ENCODE measurements around the gene PECR. TPM values are rescaled to one million over a fixed set of nuclear protein-coding genes. Genes with fewer than 3 reads are reported as not detected.
A peak's percentile ranks its signal among the peaks of the same experiment; 100 is the strongest.
"Not testable (repeated sequence)": the region's sequence is repeated elsewhere in the genome, so short reads cannot be mapped to it uniquely, and the experiment has no call there.

PECR gene
- total RNA-seq, 4 donors from 2014 or later: 4.9 to 15.3 (median 7.7) TPM

DNA sequence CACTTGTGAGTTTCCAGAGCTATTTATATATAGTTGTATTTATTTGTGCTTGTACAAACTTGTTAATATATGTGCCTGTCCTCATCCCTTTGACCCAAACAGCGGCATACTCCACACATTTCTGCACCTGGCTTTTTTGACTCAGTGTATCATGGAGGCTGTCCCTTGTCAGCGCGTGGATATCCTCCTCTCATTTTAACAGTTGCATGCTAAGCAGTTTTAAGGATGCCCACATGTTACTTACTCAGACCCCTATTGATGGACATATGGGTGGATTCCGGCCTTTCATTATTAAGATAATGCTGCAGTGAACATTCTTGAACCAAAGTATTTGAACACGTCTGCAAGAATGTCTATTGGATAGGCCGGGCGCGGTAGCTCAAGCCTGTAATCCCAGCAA, 67.6 kb downstream of the PECR start:
- no peaks in the 10 kb centered on the region for H3K27me3 ChIP-seq
- H3K4me3 ChIP-seq: peak overlapping the region in 1 of 2 donors; percentile 65
- TF ChIP-seq POLR2AphosphoS5 (IDR thresholded peaks at IDR 0.05): no peak
- TF ChIP-seq EP300 (IDR thresholded peaks at IDR 0.05): no peak
- TF ChIP-seq, protein P1, sequence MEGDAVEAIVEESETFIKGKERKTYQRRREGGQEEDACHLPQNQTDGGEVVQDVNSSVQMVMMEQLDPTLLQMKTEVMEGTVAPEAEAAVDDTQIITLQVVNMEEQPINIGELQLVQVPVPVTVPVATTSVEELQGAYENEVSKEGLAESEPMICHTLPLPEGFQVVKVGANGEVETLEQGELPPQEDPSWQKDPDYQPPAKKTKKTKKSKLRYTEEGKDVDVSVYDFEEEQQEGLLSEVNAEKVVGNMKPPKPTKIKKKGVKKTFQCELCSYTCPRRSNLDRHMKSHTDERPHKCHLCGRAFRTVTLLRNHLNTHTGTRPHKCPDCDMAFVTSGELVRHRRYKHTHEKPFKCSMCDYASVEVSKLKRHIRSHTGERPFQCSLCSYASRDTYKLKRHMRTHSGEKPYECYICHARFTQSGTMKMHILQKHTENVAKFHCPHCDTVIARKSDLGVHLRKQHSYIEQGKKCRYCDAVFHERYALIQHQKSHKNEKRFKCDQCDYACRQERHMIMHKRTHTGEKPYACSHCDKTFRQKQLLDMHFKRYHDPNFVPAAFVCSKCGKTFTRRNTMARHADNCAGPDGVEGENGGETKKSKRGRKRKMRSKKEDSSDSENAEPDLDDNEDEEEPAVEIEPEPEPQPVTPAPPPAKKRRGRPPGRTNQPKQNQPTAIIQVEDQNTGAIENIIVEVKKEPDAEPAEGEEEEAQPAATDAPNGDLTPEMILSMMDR (IDR thresholded peaks at IDR 0.05): no peak
- no peak for TF ChIP-seq POLR2A (IDR thresholded peaks at IDR 0.05)
- no peaks in the 10 kb centered on the region for H3K9me3 ChIP-seq
- H3K27ac ChIP-seq: no peak overlapping the region
- ATAC-seq: no peak
- H3K36me3 ChIP-seq: no peaks in the 10 kb centered on the region
- 77 to 100% methylated on average over 1 to 4 of the region's 8 CpGs for WGBS, 2 donors (ENCODE audit: low coverage in 1 of 2)
- H3K4me1 ChIP-seq: peaks cover 0 to 17% (median 7%) of the 10 kb centered on the region in 3 donors

DNA sequence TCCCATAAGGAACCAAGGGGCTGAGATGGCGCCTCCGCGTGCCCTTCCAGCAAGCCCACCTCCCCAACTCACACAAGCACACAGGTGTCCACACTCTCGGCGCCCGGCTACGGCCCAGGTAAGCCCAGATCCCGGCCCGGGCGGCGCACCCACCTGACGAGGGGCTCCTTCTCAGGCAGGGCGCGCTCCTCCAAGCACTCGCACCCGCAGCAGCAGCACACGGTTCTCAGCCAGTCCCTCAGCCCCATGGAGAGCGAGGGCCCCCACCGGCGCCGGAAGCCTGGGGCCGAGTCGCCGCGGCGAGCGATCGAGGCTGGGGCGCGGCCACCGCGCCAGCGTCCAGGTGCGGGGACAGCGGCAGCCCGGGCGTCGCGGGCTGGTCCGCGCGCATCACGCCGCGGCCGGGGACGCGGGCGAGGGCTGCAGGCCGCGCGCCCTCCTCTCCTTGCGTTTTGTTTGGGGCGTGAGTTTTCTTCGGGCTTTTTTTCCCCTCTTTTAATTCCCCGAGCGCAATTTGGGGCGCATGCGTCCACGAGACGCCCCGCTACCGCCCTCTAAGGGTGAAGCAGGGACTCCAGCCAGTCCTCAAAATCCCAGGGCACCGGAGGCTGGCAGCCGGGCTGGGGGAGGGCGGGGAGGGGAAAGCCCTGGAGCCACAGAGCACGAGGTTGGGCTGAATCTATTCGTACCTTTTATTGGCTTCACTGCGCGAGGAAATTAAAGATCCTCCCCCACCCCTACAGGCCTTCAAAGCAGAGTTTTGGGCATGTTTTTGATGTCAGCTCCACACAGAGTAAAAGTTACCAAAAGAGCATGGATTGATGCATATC, 68.3 kb downstream of the PECR start, which contains the start of gene MREG:
Gene MREG, minus strand, starts transcription at position 472 of the 830 bp plus-strand sequence. Its CDS starts 224 bp downstream, at position 248.
- H3K27ac ChIP-seq: peak within 1 kb of the TSS in 2 of 4 donors; percentile 32 to 71
- WGBS, 2 donors (ENCODE audit: low coverage in 1 of 2): 0 to 2% methylated on average over 3 to 13 of the region's 70 CpGs
- H3K4me1 ChIP-seq: peaks cover 0 to 17% (median 7%) of the 10 kb centered on the region in 3 donors
- peak within 1 kb of the TSS; percentile 65 to 72 for H3K4me3 ChIP-seq
- H3K36me3 ChIP-seq: no peaks in the 10 kb centered on the region
- peak; percentile 81 for ATAC-seq
- H3K9me3 ChIP-seq: no peaks in the 10 kb centered on the region
- no peaks in the 10 kb centered on the region for H3K27me3 ChIP-seq
- TF ChIP-seq EP300 (IDR thresholded peaks at IDR 0.05) (no peak), POLR2A (IDR thresholded peaks at IDR 0.05) (no peak), POLR2AphosphoS5 (IDR thresholded peaks at IDR 0.05) (no peak)
- TF ChIP-seq, protein P1 (IDR thresholded peaks at IDR 0.05): peak in 3 of 4 experiments; percentile 36 to 78 (median 39)

DNA sequence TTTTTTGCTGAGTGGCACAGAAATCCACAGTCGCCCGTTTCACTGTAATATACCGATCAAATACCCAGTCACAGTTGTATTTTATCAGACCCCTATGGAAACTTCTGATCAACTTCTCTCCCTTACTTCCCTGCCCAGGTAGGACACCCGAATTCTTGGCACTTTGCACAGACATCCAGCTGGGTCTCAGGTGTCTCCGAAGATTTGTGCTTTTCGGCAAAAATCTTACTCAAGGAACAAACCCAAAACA, 68.9 kb downstream of the PECR start:
- peak overlapping the region; percentile 65 to 72 for H3K4me3 ChIP-seq
- no peaks in the 10 kb centered on the region for H3K36me3 ChIP-seq
- peak overlapping the region in 2 of 4 donors; percentile 32 to 71 for H3K27ac ChIP-seq
- 25 to 39% methylated on average over 4 to 6 of the region's 6 CpGs for WGBS, 2 donors (ENCODE audit: low coverage in 1 of 2)
- no peak for ATAC-seq
- peaks cover 0 to 17% (median 7%) of the 10 kb centered on the region in 3 donors for H3K4me1 ChIP-seq
- TF ChIP-seq, protein P1 (IDR thresholded peaks at IDR 0.05): no peak
- TF ChIP-seq EP300 (IDR thresholded peaks at IDR 0.05): no peak
- TF ChIP-seq POLR2A (IDR thresholded peaks at IDR 0.05): no peak
- TF ChIP-seq POLR2AphosphoS5 (IDR thresholded peaks at IDR 0.05): no peak
- no peaks in the 10 kb centered on the region for H3K9me3 ChIP-seq
- H3K27me3 ChIP-seq: no peaks in the 10 kb centered on the region

DNA sequence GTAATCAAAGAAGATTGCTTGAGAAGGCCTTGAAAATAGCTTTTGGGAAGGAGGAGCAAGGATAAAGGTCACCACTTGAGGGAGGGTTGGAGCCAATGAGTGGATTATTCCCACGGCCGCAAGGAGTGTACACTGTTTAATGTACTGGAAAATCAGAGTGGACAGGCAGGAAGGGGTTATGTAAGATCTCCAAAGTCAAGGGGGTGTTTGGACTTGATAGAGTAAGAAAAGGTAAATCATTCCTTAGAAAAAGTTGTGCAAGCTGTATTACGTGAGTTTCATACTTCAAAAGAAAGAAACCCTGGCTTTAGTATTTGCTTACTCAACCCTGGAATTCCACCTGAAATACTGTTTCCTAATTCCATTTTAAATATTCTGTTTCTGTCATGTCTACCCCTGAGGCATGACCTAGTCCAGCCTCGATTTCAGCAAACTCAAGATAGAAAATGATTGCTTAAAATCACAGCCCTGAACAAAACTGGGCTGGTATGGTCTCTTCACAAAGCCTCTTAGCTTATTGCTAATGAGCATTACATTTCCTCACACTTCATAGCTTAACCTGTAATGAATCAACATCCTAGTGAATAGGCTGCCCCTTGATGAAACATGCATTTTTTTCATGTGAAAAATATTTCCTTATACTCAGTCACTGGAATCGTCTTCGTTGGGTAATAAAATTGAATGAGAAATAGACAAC, 69.3 kb downstream of the PECR start:
- H3K27ac ChIP-seq: no peak overlapping the region
- TF ChIP-seq EP300 (IDR thresholded peaks at IDR 0.05) (no peak), POLR2A (IDR thresholded peaks at IDR 0.05) (no peak), POLR2AphosphoS5 (IDR thresholded peaks at IDR 0.05) (no peak)
- TF ChIP-seq, protein P1 (IDR thresholded peaks at IDR 0.05): no peak
- H3K9me3 ChIP-seq: no peaks in the 10 kb centered on the region
- ATAC-seq: peak; percentile 43
- H3K4me3 ChIP-seq: peak overlapping the region; percentile 65 to 72
- H3K27me3 ChIP-seq: no peaks in the 10 kb centered on the region
- 37 to 46% methylated on average over 6 of the region's 6 CpGs for WGBS, 2 donors (ENCODE audit: low coverage in 1 of 2)
- H3K4me1 ChIP-seq: peaks cover 0 to 17% (median 7%) of the 10 kb centered on the region in 3 donors
- no peaks in the 10 kb centered on the region for H3K36me3 ChIP-seq

DNA sequence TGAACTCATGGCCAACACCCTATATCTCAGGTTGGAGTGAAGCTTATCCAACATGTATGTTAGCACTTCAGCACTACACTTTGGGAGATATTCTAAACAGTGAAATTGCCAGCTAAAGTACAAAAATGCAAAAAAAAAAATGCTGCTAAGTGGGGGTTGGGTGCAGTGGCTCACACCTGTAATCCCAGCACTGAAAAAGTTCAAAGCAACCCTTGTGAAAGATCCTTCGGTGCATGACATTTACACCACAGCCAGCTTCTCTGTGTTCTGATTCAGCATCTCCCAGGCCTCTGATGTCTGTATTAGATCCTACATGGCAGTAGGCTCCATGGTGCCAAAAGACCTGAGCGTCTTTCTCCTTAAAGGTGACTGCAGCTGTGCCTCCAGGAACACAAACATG, 72.4 kb downstream of the PECR start:
- not testable (repeated sequence) for H3K9me3 ChIP-seq, H3K27ac ChIP-seq, H3K36me3 ChIP-seq, ATAC-seq, H3K4me3 ChIP-seq, H3K27me3 ChIP-seq
- 93 to 100% methylated on average over 1 to 2 of the region's 2 CpGs for WGBS, 2 donors (ENCODE audit: low coverage in 1 of 2)
- peaks cover 0 to 17% (median 7%) of the 10 kb centered on the region in 3 donors for H3K4me1 ChIP-seq
